Activated CD8-positive, alpha-beta memory T cell treated with anti-CD3 and anti-CD28 coated beads for 24 hours (primary cell): ENCODE measurements around the gene TXNDC9.
"Not testable (repeated sequence)": the region's sequence is repeated elsewhere in the genome, so short reads cannot be mapped to it uniquely, and the experiment has no call there.

Experiments
- DNase-seq: peaks from one replicate; pipeline ENCODE4 v3.0.0-alpha.2; 2020

TXNDC9 gene

GRCh38 chr2:99335911-99336803 lies at the start of gene TXNDC9:
TSS of gene TXNDC9 (minus strand) at chr2:99336333. CDS start at chr2:99333210, 3,123 bp downstream.
- peak; percentile 96 for DNase-seq

DNA sequence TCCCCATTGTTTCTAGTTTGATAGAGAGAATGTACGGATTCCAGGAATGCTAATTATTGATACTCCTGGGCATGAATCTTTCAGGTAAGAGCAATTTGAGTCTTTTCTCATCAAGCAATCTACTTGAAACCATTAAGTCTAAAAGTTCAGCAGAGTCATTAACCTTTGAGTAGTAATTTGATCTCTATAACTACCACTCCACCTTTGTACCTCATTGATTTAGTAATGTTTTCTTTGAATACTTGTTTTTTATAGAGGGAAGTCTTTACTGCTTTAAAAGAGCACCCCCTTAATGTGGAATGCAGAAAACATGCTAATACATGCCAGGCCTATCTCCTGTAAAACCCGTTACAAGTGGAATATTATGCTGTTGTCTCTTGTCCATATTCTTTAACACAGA lies 46.0 kb upstream of the TXNDC9 start:
- no peak for DNase-seq

DNA sequence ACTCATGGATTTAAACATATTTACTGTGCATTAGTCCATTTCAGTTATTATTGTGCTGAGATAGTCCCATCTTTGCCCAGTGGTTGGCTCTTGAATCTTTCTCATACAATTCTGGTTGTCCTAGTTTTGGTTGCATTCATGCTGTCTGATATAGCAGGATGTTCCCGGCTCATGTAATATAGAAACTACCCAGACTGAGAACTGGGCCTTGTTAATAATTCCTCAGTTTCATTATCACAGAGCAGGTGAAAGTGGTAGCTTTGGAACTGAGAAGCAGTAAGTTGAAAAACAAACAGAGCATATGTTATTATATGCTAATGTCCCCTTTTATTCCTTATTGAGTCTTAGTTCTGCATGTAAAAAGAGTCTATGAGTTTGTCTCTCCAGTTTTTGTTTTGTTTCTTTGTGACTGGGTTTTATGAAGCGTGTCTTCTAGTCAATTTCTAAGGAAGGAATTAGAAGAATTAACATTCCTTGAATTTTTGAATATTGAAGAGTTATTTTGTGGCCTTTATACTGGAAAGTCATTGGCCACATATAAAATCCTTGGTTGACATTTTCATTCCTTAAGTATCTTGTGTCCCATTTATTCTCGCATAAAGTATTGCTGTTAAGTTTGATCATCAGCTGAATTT lies 44.4 kb upstream of the TXNDC9 start:
- no peak for DNase-seq

DNA sequence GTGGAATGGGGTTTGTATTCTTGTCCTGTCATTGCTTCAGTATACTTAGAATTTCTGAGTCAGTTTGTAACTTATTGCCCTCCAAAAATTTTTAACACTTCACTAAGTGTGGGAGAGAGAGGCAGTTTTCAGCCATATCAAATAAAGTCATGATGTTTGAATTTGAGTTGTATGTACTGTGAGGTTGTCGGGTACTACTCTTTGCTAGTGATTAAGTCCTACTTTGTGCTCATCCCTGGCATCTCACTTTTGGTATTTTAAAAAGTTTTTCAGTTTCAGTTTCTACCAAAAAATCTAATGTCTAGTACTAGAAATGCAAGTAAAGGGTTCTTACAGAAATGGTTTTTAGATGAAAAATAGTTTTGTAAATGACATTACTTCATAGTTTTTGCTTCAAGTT lies 41.7 kb upstream of the TXNDC9 start:
- no peak for DNase-seq

DNA sequence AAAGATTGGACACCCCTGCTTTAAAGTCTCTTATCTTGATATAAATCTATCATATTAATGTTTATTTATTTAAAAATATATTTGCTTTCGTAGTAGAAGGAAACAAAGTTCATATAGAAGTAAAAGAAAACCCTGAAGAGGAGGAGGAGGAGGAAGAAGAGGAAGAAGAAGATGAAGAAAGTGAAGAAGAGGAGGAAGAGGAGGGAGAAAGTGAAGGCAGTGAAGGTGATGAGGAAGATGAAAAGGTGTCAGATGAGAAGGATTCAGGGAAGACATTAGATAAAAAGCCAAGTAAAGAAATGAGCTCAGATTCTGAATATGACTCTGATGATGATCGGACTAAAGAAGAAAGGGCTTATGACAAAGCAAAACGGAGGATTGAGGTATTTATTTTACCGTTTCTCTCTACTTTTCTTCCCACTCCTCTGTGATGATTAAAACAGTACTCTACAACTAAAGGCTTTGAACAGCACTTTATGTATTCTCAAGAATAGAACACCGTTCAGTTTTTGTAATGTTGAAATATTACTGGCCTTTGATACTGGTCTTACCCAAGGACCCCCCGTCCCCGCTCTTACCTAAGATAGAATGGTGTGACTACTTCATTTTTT lies 40.2 kb upstream of the TXNDC9 start:
- DNase-seq = no peak

GRCh38 chr2:99374747-99375146 lies 38.6 kb upstream of the TXNDC9 start:
- DNase-seq = no peak

GRCh38 chr2:99373144-99373543 lies 37.0 kb upstream of the TXNDC9 start:
- no peak for DNase-seq

DNA sequence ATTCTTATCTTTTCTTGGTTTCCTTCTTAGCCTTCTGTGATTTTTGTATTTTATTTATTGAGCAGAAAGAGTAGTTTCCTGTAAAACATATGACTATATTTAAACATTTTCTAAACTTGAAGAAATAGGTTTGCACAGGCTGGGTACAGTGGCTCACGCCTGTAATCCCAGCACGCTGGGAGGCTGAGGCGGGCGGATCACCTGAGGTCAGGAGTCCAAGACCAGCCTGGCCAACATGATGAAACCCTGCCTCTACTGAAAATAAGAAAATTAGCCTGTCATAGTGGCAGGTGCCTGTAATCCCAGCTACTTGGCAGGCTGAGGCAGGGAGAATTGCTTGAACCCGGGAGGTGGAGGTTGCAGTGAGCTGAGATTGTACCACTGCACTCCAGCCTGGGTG lies 32.7 kb upstream of the TXNDC9 start:
- not testable (repeated sequence) for DNase-seq

- no peak for DNase-seq
Measured at GRCh38 chr2:99365661-99366060, 29.5 kb upstream of the TXNDC9 start.

GRCh38 chr2:99356853-99357252 lies 20.7 kb upstream of the TXNDC9 start:
- DNase-seq = no peak

- DNase-seq = not testable (repeated sequence)
Measured at GRCh38 chr2:99354825-99355224, 18.7 kb upstream of the TXNDC9 start.

GRCh38 chr2:99354070-99354469 lies 17.9 kb upstream of the TXNDC9 start:
- no peak for DNase-seq

- no peak for DNase-seq
Measured at GRCh38 chr2:99350194-99350593, 14.1 kb upstream of the TXNDC9 start.

DNA sequence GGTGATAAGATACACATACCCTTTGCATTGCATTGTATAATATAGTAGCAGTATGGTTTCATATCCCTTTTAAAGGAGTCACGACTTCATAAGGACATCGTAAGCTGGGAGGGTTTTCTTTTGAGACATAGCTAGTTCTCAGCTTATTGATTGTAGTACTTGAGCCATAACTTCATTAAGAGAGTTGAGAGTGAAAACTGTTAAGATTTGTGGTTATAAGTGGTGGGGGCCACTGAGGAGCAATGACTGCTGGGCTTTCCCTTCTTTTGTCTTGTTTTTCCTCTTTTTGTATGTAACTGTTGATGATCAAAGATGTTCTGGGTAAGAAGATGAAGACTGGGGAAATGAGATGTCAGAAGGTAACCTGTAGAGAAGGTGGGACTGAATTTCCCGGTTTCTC lies 12.0 kb upstream of the TXNDC9 start:
- DNase-seq = no peak

DNA sequence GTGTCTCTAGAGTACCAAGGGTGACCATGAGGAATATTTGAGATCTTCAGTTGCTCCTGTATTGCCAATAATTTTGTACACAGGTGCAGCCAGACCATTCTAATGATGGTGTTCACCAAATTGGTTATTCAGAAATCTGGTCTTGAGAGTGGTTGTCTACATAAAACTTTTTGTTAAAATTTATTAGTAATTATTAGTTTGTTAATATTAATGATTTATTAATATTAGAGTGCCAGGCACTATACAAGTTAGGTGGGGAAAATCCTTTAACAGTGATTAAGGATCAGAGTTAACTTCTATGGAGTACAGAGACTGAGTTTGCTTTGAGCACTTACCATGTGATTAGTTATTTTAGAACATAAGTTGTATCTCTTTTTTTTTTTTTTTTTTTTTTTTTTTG lies 10.1 kb upstream of the TXNDC9 start:
- no peak for DNase-seq

DNA sequence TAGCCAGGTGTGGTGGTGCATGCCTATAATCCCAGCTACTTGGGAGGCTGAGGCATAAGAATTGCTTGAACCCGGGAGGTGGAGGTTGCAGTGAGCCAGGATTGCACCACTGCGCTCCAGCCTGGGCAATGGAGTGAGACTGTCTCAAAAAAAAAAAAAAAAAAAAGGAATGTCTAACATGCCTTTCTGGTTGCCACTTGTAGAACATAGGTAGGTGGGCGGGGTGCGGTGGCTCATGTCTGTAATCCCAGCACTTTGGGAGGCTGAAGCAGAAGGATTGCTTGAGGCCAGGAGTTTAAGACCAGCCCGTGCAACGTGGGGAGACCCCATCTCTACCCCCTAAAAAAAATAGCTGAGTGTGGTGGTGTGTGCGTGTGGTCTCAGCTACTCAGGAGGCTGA lies 9.3 kb upstream of the TXNDC9 start:
- DNase-seq = not testable (repeated sequence)

GRCh38 chr2:99342536-99342935 lies 6.4 kb upstream of the TXNDC9 start:
- no peak for DNase-seq

GRCh38 chr2:99340669-99341236 lies 4.6 kb upstream of the TXNDC9 start:
- DNase-seq = no peak

- DNase-seq = no peak
Measured at GRCh38 chr2:99338029-99338585, 2.0 kb upstream of the TXNDC9 start.

DNA sequence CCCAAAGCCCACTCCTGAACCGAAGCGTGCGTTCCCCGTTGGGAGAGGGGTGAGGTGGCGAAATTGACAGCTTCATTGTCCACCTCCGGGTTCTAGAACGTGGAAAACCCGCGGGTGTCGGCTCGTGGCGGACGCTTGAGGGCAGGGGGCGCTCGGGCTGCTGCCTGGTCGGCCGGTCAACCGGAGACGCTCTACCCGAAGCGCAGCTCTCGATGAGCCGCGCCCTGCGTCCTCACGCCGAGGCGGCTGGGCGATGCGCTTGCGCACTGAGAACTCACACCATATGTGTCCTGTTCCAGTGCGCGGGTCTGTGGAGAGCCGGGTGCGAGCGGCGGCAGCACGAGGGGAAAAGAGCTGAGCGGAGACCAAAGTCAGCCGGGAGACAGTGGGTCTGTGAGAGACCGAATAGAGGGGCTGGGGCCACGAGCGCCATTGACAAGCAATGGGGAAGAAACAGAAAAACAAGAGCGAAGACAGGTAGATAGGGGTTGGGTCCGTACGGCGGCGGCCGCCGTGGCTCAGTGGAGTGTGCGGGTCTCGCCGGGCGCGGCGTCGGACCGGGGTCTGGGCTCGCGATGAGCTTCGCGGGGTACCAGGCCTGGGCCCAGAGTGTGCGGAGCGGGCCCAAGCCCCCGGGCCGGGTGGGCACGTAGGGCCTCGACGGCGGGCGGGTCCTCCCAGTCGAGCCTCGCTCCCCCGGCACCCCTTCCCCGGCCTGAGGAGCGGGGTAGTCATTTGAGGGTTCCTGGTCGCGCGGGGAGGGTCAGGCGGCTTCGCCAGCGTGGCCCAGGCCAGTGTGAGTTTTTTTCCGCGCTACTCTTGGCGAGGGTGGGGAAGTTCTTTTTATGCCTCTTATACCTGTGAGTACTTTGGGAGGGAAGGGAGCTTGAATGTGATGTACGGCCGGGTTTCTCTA lies 1.2 kb upstream of the TXNDC9 start, which contains the start of gene EIF5B:
TSS of gene EIF5B (plus strand) at position 277 of the 916 bp plus-strand sequence. CDS start at position 443, 166 bp downstream.
- DNase-seq = peak; percentile 94

- no peak for DNase-seq
Measured at GRCh38 chr2:99336804-99337112, 625 bp upstream of the TXNDC9 start.

- no peak for DNase-seq
Measured at GRCh38 chr2:99325384-99325783, 10.7 kb downstream of the TXNDC9 start.
